A549 (cell line): ENCODE measurements around the gene POMT2.

Experiments
- CEBPB ChIP-seq, 2 experiments: fragments of >200 bp in 1 of 2; sonication (Bioruptor Twin) in 1 of 2; formaldehyde crosslinking in 1 of 2; IDR thresholded peaks; 2 replicates each; pipeline ENCODE4 v1.6.1; 2012 to 2016
- EP300 ChIP-seq, 2 experiments: fragments of >200 bp; sonication (Bioruptor Twin); formaldehyde crosslinking; IDR thresholded peaks; 2 replicates in 1 of 2; 3 replicates in 1 of 2; pipeline ENCODE4 v1.6.1; 2016 to 2017
- FOXS1 ChIP-seq: fragments of 250-450 bp; sonication (Bioruptor Pico); IDR thresholded peaks from 2 replicates; pipeline ENCODE4 v1.5.0; 2020; ENCODE audit warnings: mild to moderate bottlenecking, moderate library complexity
- JUN ChIP-seq, 2 experiments: fragments of >200 bp; sonication (Bioruptor Twin); formaldehyde crosslinking; IDR thresholded peaks; 2 replicates in 1 of 2; 3 replicates in 1 of 2; pipeline ENCODE4 v1.6.1; 2016 to 2017
- MYC ChIP-seq: IDR thresholded peaks from 2 replicates; pipeline ENCODE4 v1.6.1; 2012; ENCODE audit warnings: mild to moderate bottlenecking, inconsistent platforms, low read length, improper control_type of control experiment, borderline replicate concordance
- POLR2A ChIP-seq: IDR thresholded peaks from 2 replicates; pipeline ENCODE4 v1.6.1; 2012; ENCODE audit warnings: mild to moderate bottlenecking, low read length
- RAD21 ChIP-seq, 2 experiments: fragments of >200 bp in 1 of 2; sonication (Bioruptor Twin) in 1 of 2; formaldehyde crosslinking in 1 of 2; IDR thresholded peaks in 1 of 2; conservative IDR thresholded peaks in 1 of 2; 2 replicates in 1 of 2; 3 replicates in 1 of 2; pipeline ENCODE4 v1.6.1; 2012 to 2018; ENCODE audit warnings: inconsistent platforms in 1 of 2
- SREBF2 ChIP-seq: fragments of 450-650 bp; IDR thresholded peaks from 2 replicates; pipeline ENCODE4 v1.6.1; 2014; ENCODE audit warnings: mild to moderate bottlenecking, moderate library complexity
- TP53 ChIP-seq: fragments of 250-450 bp; sonication (Bioruptor Pico); IDR thresholded peaks from 2 replicates; pipeline ENCODE4 v1.5.0; 2021; ENCODE audit warnings: mild to moderate bottlenecking, moderate library complexity
- ZNF302 ChIP-seq: fragments of 250-450 bp; sonication (Bioruptor Pico); IDR thresholded peaks from 2 replicates; pipeline ENCODE4 v1.9.0; 2021; ENCODE audit warnings: inconsistent platforms, mild to moderate bottlenecking, moderate library complexity
- TF ChIP-seq, protein P1 (sequence below): fragments of >200 bp; sonication (Bioruptor Twin); formaldehyde crosslinking; IDR thresholded peaks from 3 replicates; pipeline ENCODE4 v1.5.1; 2016
- TF ChIP-seq, protein P2 (sequence below): IDR thresholded peaks from 2 replicates; pipeline ENCODE4 v1.6.1; 2012
- TF ChIP-seq, protein P3 (sequence below): fragments of 150-350 bp; IDR thresholded peaks from 2 replicates; pipeline ENCODE4 v1.6.1; 2014; ENCODE audit warnings: low read depth, mild to moderate bottlenecking, low read length

DNA sequence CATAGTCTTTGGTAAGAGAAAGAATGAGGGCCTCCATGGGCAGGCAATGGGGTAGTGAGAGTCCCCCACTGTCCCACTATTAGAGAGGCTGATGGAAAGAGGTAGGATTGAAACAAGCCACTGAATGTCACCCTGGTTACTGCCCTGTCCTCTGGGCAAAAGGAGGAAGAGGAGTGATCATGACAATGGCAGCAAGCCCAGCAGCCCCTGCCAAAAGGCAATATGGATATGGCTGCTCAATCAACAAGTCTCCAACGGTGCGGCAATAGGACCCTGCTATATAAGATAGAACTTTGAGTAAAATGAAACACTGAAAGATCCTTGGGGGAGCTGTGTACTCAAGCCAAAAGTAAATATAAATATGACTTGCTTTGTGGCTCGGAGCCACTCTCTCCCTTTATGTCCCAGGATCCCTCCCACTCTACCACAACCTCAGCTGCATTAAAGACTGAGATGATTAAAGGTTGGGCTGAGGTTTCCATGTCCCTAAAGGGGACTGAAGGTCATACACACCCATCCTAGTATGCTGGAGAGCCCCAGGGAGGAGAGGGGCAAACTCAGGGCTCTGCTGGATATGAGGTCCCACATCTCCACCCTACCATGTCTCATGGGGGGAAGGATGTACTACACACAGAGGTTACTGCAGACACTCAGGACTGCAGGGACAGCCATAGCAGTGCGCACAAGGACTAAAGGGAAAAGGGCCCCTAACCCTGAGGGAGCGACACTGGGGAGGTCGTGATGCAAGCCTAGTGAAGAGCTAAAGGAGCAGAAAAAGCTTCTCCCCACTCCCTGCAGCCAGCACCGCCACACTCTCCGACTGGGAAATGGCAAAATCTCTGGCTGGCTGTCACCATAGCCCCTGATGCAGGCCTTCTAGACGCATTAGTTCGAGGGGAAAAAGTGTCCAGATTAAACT lies 5.9 kb downstream of the POMT2 start:
- TF ChIP-seq FOXS1 (CRISPR knock-in tag), result no peak
- no peak for TF ChIP-seq TP53
- TF ChIP-seq, protein P1, sequence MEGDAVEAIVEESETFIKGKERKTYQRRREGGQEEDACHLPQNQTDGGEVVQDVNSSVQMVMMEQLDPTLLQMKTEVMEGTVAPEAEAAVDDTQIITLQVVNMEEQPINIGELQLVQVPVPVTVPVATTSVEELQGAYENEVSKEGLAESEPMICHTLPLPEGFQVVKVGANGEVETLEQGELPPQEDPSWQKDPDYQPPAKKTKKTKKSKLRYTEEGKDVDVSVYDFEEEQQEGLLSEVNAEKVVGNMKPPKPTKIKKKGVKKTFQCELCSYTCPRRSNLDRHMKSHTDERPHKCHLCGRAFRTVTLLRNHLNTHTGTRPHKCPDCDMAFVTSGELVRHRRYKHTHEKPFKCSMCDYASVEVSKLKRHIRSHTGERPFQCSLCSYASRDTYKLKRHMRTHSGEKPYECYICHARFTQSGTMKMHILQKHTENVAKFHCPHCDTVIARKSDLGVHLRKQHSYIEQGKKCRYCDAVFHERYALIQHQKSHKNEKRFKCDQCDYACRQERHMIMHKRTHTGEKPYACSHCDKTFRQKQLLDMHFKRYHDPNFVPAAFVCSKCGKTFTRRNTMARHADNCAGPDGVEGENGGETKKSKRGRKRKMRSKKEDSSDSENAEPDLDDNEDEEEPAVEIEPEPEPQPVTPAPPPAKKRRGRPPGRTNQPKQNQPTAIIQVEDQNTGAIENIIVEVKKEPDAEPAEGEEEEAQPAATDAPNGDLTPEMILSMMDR, result no peak
- no peak for TF ChIP-seq POLR2A
- no peak for TF ChIP-seq SREBF2
- TF ChIP-seq, protein P2, sequence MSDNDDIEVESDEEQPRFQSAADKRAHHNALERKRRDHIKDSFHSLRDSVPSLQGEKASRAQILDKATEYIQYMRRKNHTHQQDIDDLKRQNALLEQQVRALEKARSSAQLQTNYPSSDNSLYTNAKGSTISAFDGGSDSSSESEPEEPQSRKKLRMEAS, result no peak
- TF ChIP-seq EP300 (IDR thresholded peaks at IDR 0.05), result no peak
- TF ChIP-seq ZNF302 (CRISPR knock-in tag), result no peak
- no peak for TF ChIP-seq RAD21 (conservative IDR thresholded peaks at IDR 0.05 in 1 of 2, IDR thresholded peaks at IDR 0.05 in 1 of 2)
- TF ChIP-seq CEBPB (IDR thresholded peaks at IDR 0.05), result no peak
- TF ChIP-seq, protein P3, sequence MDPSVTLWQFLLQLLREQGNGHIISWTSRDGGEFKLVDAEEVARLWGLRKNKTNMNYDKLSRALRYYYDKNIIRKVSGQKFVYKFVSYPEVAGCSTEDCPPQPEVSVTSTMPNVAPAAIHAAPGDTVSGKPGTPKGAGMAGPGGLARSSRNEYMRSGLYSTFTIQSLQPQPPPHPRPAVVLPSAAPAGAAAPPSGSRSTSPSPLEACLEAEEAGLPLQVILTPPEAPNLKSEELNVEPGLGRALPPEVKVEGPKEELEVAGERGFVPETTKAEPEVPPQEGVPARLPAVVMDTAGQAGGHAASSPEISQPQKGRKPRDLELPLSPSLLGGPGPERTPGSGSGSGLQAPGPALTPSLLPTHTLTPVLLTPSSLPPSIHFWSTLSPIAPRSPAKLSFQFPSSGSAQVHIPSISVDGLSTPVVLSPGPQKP, result no peak
- TF ChIP-seq MYC, result no peak
- no peak for TF ChIP-seq JUN (IDR thresholded peaks at IDR 0.05)
